NB4 (cell line): ENCODE results near the gene CEBPB.

Experiments used
- DNase-seq: peaks from one replicate; pipeline ENCODE4 v3.0.0; 2010; ENCODE audit warnings: low read depth
- H3K4me3 ChIP-seq: one replicate; pipeline ENCODE4 v1.5.1; 2011; ENCODE audit warnings: mild to moderate bottlenecking, low read depth, low read length, moderate library complexity
- CTCF ChIP-seq: IDR thresholded peaks from one replicate; pipeline ENCODE4 v1.5.1; 2012; ENCODE audit warnings: low read depth, low read length
- MYC ChIP-seq: IDR thresholded peaks from 2 replicates; pipeline ENCODE4 v1.6.1; 2011; ENCODE audit warnings: low read depth, low read length
- POLR2A ChIP-seq: IDR thresholded peaks from 2 replicates; pipeline ENCODE4 v1.6.1; 2011; ENCODE audit warnings: mild to moderate bottlenecking; ENCODE audit not compliant: insufficient read length; ENCODE audit errors: extremely low read depth
- TF ChIP-seq, protein P1 (sequence below): IDR thresholded peaks from 2 replicates; pipeline ENCODE4 v1.6.1; 2011; ENCODE audit warnings: low read depth, low read length

Gene CEBPB

DNA sequence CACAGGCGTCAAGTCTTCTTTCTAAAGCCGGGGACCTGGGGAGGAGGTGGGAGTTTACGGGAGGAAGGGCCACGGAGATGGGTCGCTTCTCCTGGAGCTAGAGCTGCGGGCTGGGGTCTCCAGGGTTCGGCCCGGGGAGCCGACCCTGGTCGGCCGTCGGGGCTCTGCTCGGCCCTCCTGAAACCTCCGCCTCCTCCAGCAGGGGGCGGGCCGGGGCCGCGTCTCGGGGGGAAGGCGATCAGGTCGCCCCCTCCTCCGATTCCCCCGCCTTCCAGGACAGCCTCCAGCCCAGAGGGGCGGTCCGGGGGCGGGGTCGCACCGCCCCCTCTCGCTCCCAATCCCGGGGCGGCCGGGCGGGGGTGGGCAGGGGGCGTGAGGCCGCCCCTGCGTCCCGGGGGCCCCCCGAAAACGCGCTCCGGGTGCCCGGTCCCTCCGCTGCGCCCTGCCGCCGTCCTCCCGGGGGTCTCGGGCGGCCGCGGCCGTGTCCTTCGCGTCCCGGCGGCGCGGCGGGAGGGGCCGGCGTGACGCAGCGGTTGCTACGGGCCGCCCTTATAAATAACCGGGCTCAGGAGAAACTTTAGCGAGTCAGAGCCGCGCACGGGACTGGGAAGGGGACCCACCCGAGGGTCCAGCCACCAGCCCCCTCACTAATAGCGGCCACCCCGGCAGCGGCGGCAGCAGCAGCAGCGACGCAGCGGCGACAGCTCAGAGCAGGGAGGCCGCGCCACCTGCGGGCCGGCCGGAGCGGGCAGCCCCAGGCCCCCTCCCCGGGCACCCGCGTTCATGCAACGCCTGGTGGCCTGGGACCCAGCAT is at the start of gene CEBPB:
Gene CEBPB, plus strand, starts transcription at position 580 of the 814 bp plus-strand sequence. Its CDS starts 204 bp downstream, at position 784.
- peak; percentile 90 for DNase-seq
- H3K4me3 ChIP-seq = peak within 1 kb of the TSS; percentile 75
- TF ChIP-seq POLR2A (peak; percentile 64), CTCF (peak; percentile 53), MYC (peak; percentile 60)
- TF ChIP-seq, protein P1, sequence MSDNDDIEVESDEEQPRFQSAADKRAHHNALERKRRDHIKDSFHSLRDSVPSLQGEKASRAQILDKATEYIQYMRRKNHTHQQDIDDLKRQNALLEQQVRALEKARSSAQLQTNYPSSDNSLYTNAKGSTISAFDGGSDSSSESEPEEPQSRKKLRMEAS = 0 out of 2 replicates have a peak, but pooled peaks have one; percentile 19

DNA sequence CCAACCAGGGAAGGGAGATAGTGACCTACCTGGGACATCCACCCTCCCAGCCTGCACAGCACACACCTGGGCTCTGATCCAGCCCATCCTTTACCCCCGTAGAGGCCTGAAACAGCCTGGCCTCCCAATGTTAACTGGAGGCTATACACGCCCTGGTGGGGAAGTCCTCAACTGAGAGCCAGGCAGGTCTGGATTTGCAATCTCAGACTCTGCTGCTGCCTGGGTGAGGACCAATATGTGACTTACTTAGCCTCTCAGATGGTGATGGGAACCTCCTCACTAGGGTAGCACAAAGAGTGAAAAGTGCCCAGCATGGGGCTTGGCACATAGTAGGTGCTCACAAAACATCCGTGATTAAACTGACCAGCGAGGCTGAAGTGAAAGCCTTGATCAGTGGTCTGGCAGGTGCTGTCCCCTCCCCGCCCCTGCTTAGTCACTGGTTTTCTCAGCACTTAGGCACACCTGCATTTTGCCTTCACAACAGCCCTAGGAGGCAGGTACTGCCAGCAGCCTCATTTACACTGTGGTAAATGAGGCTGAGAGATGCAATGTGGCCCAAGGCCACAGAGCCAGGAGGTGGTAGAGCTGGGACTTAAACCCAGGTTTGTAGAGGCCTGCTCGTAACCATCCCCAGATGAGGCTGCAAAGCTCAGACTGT is 49.5 kb upstream of the CEBPB start:
- TF ChIP-seq MYC = no peak
- TF ChIP-seq CTCF = no peak
- TF ChIP-seq POLR2A = no peak
- TF ChIP-seq, protein P1 = no peak

GRCh38 chr20:50141811-50142561 is 48.6 kb upstream of the CEBPB start:
- TF ChIP-seq, protein P1 = no peak
- TF ChIP-seq POLR2A = no peak
- no peak for TF ChIP-seq CTCF
- no peak for TF ChIP-seq MYC
- DNase-seq = no peak
- H3K4me3 ChIP-seq = no peak overlapping the region

More for the DNA sequence above, 49.5 kb upstream of the CEBPB start:
- DNase-seq = no peak
- no peak overlapping the region for H3K4me3 ChIP-seq

GRCh38 chr20:50142812-50143211 is 47.8 kb upstream of the CEBPB start:
- no peak for TF ChIP-seq MYC
- TF ChIP-seq, protein P1 = no peak
- no peak for TF ChIP-seq CTCF
- no peak for TF ChIP-seq POLR2A
- no peak overlapping the region for H3K4me3 ChIP-seq
- no peak for DNase-seq

DNA sequence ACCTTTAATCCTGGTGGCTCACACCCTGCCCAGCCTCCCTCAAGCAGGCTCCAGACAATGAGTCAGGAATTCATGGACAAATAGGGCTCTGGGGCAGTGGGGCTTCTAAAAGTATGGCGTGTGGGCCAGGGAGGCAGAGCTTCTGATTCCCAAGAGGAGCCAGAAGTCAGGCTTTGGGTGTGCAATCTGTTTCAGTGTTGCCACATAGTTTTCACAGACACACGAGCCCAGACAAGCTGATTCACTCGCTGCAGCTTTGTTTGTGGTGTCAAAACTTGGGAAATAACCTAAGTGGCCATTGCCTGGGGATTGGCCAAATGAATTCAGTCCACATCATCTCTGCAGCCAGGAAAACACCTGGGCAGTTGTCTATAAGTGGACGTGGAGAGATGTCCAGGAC is 46.3 kb upstream of the CEBPB start:
- DNase-seq = peak; percentile 91
- no peak overlapping the region for H3K4me3 ChIP-seq
- TF ChIP-seq MYC = 0 out of 2 replicates have a peak, but pooled peaks have one; percentile 16
- TF ChIP-seq, protein P1 = no peak
